Measurements from ENCODE around the gene CAMK2G. TPM values are rescaled to one million over a fixed set of nuclear protein-coding genes. Genes with fewer than 3 reads are reported as not detected.
"Not testable (repeated sequence)": the region's sequence is repeated elsewhere in the genome, so short reads cannot be mapped to it uniquely, and the experiment has no call there.

The CAMK2G gene
- total RNA-seq, 4 donors from 2014 or later, result 10.6 to 35.8 (median 15.6) TPM

- no peak for TF ChIP-seq CTCF (IDR thresholded peaks at IDR 0.05)
- no peak for ATAC-seq (ENCODE audit: low FRiP score)
- no peak for DNase-seq (ENCODE audit: low spot score)
Measured at GRCh38 chr10:73839276-73839966, 34.9 kb downstream of the CAMK2G start.

- ATAC-seq (ENCODE audit: low FRiP score) (no peak), DNase-seq (ENCODE audit: low spot score) (no peak)
- no peak for TF ChIP-seq CTCF (IDR thresholded peaks at IDR 0.05)
Measured at GRCh38 chr10:73838827-73839226, 35.5 kb downstream of the CAMK2G start.

GRCh38 chr10:73838008-73838567 is 36.3 kb downstream of the CAMK2G start:
- DNase-seq (ENCODE audit: low spot score) (no peak), ATAC-seq (ENCODE audit: low FRiP score) (no peak)
- TF ChIP-seq CTCF (IDR thresholded peaks at IDR 0.05), result no peak

GRCh38 chr10:73837072-73837471 is 37.3 kb downstream of the CAMK2G start:
- no peak for TF ChIP-seq CTCF (IDR thresholded peaks at IDR 0.05)
- DNase-seq (ENCODE audit: low spot score) (no peak), ATAC-seq (ENCODE audit: low FRiP score) (no peak)

- no peak for ATAC-seq (ENCODE audit: low FRiP score)
- no peak for DNase-seq (ENCODE audit: low spot score)
- TF ChIP-seq CTCF (IDR thresholded peaks at IDR 0.05), result no peak
Measured at GRCh38 chr10:73836427-73836980, 37.9 kb downstream of the CAMK2G start.

- not testable (repeated sequence) for ATAC-seq (ENCODE audit: low FRiP score); DNase-seq (ENCODE audit: low spot score)
Measured at GRCh38 chr10:73829090-73829489, 45.3 kb downstream of the CAMK2G start.

GRCh38 chr10:73828161-73828560 is 46.2 kb downstream of the CAMK2G start:
- no peak for TF ChIP-seq CTCF (IDR thresholded peaks at IDR 0.05)
- no peak for DNase-seq (ENCODE audit: low spot score)

More at GRCh38 chr10:73828161-73828560, 46.2 kb downstream of the CAMK2G start:
- no peak for ATAC-seq (ENCODE audit: low FRiP score)

All from omental fat pad (tissue), 4 donors.